Stimulated activated CD4-positive, alpha-beta T cell treated with anti-CD3 and anti-CD28 coated beads, Interleukin-4, amount 100 ng/mL, for 1 hour (primary cell): ENCODE data around the gene ASPRV1.

ENCODE experiments used
- DNase-seq: peaks from one replicate; pipeline ENCODE4 v3.0.0-alpha.2; 2020

The ASPRV1 gene

DNA sequence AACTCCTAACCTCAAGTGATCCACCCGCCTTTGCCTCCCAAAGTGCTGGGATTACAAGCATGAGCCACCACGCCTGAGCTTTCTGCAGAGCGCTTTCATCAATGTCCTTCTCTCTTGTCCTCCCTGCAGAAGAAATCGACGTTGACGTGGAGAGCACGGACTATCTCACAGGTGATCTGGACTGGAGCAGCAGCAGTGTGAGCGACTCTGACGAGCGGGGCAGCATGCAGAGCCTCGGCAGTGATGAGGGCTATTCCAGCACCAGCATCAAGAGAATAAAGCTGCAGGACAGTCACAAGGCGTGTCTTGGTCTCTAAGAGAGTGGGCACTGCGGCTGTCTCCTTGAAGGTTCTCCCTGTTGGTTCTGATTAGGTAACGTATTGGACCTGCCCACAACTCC is 23.5 kb downstream of the ASPRV1 start:
- DNase-seq, result no peak

DNA sequence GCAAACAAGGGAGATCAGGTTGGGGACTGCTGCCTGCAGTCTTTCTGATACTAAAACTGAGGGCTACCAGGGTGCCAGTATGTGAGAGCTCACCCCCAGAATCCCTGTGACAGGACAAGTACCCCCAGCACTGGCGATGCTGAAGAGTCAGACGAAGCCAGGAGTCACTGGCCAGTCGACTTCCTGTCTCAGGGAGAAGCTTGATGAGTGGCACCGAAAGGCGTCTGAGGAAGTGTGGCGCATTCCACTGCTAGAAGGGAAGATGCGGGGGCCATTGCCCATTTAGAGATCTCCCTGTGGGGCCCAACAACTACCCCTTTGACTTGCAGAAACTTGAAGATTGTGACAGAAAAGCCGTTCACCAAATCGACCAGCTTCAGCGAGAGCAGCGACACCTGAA is 24.5 kb downstream of the ASPRV1 start:
- no peak for DNase-seq

DNA sequence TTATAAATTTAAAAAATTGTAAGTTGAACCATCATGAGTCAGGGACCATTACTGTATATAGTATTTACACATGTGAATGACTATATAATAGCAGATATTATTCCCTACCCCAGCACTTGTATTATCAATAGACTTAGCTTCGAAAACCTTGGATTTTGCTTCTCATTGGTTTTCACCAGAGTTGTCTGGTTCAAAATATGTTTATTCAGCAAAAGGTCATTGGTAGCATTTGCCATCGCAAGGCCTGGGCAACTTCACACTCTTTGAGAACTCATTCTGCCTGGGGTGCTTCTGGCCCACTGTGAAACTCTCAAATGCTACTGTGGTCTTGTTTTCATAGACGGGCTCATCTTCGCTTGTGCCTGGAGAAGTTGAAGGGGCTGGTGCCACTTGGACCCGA is 26.4 kb downstream of the ASPRV1 start:
- DNase-seq, result no peak

DNA sequence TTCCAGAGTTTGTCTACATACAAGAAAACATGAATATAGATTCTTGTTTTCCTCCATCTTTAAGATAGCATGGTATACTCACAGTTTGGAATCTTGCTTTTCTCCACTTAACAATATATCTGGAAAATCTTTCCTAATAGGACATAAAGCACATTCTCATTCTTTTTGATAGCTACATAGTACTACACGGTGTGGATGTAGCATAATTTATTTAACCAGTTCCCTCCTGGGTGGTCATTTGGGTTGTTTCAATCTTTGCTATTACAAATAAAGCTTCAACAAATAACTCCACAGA is 26.9 kb downstream of the ASPRV1 start:
- DNase-seq, result no peak

DNA sequence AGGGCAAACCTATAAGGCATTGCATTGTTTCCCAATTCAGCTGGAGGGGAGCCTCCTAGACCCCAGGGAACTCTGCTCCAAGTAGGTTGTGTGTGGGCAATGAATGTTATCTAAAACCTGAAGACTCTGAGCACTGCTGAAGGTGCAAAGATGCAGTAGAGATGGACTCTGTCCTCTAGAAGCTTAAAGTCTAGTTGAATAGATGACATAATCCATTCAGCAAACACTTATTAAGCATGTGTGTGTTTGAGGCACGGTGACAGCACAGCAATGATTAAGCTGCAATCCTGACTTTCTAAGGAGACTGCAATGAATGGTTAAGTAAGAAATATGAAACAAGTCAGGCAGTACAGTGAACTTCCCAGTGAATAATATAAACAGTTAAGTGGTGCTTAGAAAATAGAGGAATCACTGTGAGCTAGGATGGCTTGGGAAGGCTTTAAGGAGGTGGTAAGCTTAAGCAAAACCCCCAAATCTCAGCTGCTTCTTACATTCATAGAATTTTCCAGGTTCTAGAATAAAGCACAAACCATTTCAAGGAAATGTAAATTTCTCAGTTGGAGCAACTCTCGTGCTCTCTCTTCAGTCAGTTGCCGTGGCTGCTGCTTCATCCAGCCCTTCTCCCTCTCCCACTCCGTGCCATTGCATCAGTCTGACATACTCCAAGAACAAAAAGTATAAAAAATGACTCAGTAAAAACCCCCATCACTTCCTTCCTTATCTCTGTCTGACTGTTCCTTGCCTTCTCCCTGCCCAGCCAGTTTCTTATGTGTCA is 27.4 kb downstream of the ASPRV1 start:
- DNase-seq, result no peak

DNA sequence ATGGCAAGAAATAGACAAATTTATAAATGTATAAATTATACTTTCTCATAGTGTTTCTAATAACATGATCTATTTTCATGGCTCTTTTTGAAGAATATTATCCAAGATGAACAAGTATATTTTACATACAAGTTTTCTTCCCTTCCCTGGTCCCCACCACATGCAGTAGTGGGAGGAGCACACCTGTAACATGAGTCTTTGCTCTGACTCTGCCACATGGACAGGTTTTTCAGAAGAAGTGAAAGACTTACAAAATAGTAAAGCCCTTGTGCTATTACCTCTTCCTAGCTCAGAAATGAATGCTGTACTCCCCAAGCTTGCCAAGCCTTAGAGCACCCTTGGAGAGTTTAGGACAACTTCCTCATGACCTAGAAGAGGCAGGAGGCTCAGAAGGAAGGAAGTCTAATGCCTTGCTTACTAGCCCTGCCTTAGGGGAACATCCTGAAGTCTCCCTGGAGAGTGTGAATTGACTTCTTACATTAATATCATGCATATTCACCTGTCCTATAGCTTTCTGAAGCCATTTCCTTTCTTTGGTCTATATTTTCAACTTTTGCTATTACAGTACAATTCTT is 28.1 kb downstream of the ASPRV1 start:
- DNase-seq, result no peak

DNA sequence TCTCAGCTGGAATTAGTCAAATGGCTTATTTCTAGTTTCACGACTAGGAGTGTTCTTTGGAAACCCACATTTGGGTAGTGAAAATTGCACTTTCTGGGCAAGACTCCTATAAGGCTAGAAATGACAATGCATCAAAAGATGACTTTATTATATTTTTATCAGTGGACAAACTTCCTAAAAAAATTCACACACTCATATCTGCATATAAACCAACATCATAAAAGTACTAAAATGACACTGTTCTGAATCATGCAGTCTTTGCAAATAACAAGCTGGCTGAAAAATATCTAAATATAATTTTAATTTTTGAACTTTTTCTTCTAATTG is 28.9 kb downstream of the ASPRV1 start:
- DNase-seq, result no peak

DNA sequence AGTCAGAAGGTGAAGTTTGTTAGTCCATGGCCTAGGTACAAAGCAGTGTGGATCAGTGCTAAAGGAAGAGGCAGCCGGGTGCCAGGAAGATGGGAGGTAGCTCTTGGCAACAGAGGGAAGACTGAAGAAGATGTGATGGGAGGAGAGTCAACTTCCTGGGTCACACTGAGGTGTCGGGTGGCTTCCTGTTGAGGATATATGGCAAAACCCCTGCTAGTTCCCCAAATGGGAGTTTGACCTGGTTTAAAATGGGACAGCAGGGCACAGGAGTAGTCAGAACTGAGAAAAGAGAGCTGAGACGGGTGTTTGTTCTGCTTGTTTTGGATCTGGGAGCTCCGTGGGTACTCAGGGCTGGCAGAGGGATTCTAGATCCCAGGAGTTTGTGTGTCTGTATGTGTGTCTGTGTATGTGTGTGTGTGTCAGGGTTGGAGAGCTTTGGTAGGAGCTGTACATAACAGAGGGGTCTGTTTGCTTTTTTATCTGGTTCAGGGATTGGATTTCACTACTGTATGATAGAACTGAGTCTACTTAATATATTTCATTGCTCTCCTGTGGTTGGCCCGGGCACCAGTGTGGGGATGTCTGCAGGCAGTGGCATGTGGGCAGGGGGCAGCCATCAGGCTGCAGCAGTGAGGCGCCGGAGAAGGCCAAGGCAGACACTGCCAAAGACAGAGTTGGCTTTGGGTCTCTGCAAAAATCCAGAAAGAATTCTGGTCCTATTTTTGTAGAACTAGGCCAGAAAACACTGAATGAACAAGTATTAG is 29.4 kb downstream of the ASPRV1 start:
- DNase-seq, result no peak

DNA sequence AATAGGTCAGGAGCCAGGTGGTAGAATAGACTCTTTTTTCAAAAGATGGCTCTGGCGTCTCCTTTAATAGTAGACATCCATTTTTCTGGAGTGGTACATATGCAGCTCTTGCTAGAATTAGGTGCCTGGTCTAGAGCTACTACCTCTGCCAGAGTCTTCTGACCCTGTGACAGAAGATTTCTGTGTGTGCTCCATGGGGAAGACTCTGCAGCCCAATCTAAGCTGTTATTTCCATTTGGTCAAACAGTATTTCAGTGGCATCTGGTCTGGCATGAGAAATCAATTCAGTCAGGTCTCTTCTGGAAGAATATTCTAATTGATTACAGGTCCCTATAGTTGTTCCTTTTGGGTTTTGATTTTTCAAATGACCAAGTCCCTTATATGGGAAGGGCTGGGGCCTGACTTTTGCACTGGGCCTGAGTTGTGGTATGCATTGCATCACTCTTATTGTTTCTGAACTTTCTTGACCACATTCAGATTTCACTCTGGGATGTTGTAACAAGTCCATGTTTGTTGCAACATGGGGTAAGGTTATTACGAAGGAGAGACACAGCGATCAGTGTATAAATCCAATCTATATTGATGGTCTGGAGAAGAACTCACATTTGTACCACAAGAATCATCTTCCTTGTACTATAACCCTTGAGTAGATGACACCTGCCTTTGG is 34.4 kb downstream of the ASPRV1 start:
- DNase-seq, result no peak

DNA sequence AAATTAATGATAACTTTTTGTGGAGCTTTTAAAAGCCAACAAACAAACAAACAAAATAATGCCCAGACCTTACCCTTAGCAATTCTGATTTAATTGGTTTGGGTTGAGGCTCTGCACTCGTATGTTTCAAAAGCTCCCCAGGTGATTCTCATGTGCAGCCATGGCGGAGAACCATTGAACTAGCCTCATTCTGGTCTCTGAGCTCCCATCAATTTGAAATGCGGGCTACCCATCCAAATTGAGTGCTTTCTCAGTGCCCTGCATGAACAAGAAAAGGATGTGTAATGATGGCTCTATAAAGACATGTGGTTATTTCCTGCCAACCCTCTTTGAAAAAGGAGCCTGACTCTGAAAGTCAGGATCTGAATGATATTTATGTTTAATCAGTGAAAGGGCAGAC is 38.3 kb downstream of the ASPRV1 start:
- no peak for DNase-seq

DNA sequence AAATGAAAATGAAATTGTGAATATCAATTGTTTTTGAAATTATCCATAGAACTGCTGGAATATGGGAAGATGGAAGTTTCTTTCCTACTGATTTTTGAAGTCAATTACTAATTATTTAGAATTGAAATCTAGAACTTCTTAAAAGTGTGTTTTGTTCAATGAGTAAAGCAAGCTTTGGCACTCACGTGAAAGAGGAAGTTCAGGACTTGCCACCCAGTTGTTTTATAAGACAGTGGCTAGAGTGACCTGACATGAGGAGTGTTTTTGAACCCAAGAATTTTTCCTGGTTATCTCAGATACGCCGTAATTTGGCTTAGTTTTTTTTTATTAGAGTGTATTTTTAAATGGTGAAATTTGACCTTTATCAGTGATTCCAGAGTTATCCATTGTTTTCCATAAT is 43.0 kb downstream of the ASPRV1 start:
- DNase-seq, result no peak

DNA sequence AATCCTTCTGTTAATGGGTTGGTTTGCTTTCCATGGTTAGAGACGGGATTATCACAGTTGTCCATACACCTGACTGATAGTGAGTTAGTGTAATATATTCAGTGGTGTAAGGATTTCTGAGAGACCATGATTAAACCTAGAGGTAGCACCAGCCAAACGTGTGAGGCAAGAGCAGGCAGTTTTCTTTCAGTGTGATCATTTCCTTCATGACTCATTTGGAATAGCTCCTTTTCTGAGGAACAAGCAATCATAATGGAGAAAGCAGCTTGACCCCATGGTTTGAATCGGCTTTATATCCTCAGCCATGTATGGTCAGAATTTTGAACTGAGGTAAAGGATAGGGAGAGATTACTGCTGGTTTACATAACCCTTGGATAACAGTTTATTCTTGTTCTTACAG is 43.6 kb downstream of the ASPRV1 start:
- DNase-seq, result no peak

DNA sequence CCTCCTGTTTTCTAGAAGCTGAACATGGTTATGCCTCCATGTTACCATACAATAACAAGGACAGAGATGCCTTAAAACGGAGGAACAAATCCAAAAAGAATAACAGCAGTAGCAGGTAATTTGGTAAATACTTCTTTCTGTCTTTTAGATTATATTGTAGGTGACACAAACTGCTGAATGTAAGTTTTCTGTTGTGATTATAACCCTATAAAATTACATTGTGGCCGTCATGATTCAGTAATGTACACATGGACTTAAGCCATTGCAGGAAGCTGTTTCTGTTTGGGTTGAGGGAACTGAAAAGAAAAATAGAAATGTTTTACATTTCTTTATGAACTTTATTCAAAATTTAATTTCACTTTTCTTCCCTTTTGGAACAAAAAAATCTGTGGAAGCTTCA is 45.3 kb downstream of the ASPRV1 start:
- no peak for DNase-seq

DNA sequence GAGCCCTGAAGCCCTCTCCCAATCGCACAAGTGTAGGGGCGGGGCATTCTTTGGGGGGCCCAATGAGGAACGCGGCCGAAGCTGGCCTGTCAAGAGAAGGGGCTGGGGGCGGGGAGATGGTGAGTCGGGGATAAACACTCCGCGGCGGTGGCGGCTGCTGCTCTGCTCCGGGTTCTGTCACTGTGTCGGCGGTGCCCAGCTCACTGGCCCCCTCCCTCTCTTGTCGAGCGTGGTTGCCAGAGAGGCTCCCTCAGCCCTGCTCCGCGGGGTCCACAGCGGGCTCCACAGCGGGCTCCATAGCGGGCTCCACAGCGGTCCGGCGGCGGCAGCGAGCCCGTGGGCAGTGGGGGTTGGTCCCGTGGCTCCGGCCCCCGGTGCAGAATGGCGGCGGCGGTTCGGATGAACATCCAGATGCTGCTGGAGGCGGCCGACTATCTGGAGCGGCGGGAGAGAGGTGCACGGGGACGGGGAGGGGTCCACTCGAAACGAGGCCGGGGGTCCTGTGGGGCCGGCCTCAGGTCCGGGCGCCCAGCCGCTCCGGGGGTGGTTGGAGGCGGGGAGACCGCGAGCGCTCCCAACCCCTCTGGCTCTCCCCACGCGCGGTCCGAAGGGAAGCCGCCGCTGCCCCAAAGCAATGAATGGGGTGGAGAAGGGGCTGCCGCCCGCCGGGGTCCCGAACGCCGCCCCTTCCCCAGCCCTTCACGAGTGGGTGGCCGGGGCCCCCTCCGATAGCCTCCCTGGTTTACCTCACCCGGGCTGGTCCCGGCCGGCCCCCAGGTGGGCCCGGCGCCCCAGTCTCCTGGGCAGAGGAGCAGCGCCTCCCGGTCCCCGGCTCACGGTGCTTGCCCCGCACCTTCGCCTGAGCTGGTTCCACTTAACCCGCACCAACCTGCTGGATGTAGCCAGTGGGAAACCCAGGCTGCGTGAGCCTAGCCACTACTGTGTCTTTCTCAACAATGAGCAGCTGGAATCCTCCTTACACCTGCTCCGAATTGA is 46.2 kb downstream of the ASPRV1 start, which contains the start of gene MXD1:
Gene MXD1 (plus strand): TSS at position 160 of the 996 bp plus-strand sequence. CDS start 222 bp downstream, at position 382.
- DNase-seq, result peak; percentile 99

DNA sequence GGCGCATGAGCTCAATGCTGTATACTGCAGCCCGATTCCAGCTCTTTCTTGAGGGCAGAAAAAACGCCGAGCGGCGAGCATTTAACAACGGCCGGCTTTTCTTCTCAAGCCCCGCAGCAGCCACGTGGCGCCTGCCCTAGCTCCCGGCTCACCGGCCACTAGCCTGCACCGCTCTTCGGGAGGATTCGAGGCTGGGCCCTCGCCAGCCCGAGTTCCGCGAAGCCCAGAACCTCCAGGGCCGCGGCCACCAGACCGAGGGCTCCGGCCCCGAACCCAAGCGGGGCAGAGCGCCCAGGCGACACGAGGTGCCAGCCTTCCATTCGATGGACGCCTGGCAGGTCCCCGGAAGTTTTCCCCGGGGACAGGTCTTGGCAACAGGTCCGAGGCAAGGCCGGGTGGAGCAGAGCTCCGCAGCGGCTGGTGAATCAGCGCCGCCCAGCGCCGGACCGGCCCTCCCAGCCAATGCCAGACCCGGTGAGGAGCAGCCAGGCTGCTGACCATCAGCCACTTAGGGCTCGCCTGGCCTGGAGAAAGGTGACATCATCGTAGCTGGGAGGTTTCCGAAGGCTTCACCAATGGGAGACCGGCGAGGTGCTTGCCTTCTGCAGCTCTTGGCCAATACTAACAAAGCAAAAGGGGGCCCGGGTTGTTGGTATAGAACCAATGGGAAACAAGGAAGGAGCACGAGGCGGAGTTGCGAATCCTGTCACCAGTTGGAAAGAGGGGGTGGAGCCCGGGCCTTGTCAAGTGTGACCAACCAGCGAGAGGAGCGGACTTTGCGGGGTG is 47.1 kb downstream of the ASPRV1 start:
- no peak for DNase-seq

DNA sequence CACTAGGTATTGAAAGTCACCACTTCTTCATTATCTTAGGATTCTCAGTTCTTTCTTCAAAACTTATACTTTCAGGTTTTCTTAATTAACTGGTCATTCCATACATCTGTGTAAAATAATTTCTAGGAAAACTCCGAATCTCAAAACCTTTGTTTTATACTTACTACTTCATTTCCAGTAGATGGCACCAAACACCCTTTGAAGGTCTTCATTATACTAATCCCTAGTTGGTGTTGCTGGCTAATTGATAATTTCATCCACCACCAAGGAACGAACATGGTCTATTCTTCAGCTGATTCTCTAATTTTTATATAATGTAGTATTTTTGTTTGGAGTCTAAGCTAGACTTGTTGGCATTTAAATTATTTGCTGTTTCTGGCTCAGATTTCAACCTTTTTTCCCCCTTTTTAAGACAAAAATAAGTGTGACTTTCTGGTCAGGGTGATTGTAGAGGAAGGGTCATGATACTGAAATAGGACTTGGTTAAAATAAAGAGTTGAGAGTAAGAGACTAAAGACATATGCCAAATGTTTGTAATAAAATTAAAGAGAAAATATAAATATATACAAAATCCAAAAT is 49.4 kb downstream of the ASPRV1 start:
- DNase-seq, result no peak
